DND-41 (cell line): ENCODE results near the gene TRERF1.

Experiments
- ATAC-seq: fragments of 200-7000 bp; cut with Tn5 transposase; 3 replicates; pipeline ENCODE4 v1.9.1; 2021; ENCODE audit warnings: low read depth; ENCODE audit not compliant: insufficient read depth
- DNase-seq: peaks from one replicate; pipeline ENCODE4 v3.0.0-alpha.2; 2020
- H2AFZ ChIP-seq: 2 replicates; pipeline ENCODE4 v1.6.0; 2012; ENCODE audit warnings: low read depth, low read length
- H3K27ac ChIP-seq: 2 replicates; pipeline ENCODE4 v1.5.1; 2012; ENCODE audit warnings: low read length, inconsistent platforms
- H3K27me3 ChIP-seq: fragments of 200-600 bp; sonication (generic); 2 replicates; pipeline ENCODE4 v1.6.0; 2012; ENCODE audit warnings: low read length, mild to moderate bottlenecking, inconsistent platforms; ENCODE audit not compliant: insufficient read depth, poor library complexity
- H3K36me3 ChIP-seq: 2 replicates; pipeline ENCODE4 v1.5.1; 2012; ENCODE audit warnings: low read length, inconsistent platforms; ENCODE audit not compliant: insufficient read depth
- H3K4me1 ChIP-seq: 2 replicates; pipeline ENCODE4 v1.5.1; 2012; ENCODE audit warnings: mild to moderate bottlenecking, low read length; ENCODE audit not compliant: insufficient read depth
- H3K4me2 ChIP-seq: 2 replicates; pipeline ENCODE4 v1.6.0; 2012; ENCODE audit warnings: mild to moderate bottlenecking, moderate library complexity, low read length, inconsistent platforms; ENCODE audit not compliant: insufficient read depth
- H3K4me3 ChIP-seq, 2 experiments: fragments of 200-600 bp in 1 of 2; shearing (Covaris generic) in 1 of 2; 2 replicates each; pipeline ENCODE4 v1.5.1; 2012 to 2016; ENCODE audit warnings: inconsistent platforms in 2 of 2, low read length in 2 of 2, mild to moderate bottlenecking in 2 of 2, low read depth in 1 of 2, moderate library complexity in 1 of 2
- H3K79me2 ChIP-seq: 2 replicates; pipeline ENCODE4 v1.6.0; 2012; ENCODE audit warnings: low read length, inconsistent platforms; ENCODE audit not compliant: insufficient read depth
- H3K9ac ChIP-seq: 2 replicates; pipeline ENCODE4 v1.6.0; 2012; ENCODE audit warnings: low read depth, mild to moderate bottlenecking, inconsistent platforms, low read length, moderate library complexity
- H3K9me3 ChIP-seq: 2 replicates; pipeline ENCODE4 v1.5.1; 2012; ENCODE audit warnings: low read length, moderate library complexity, mild to moderate bottlenecking, inconsistent platforms; ENCODE audit not compliant: insufficient read depth, severe bottlenecking
- H4K20me1 ChIP-seq: 2 replicates; pipeline ENCODE4 v1.6.0; 2012; ENCODE audit warnings: low read length; ENCODE audit not compliant: insufficient read depth
- EZH2 ChIP-seq: IDR thresholded peaks from 3 replicates; pipeline ENCODE4 v1.6.1; 2012; ENCODE audit warnings: borderline replicate concordance, low read depth, mild to moderate bottlenecking, moderate library complexity, low read length, inconsistent platforms; ENCODE audit not compliant: severe bottlenecking
- TF ChIP-seq, protein P1 (sequence below): IDR thresholded peaks from 2 replicates; pipeline ENCODE4 v1.5.1; 2012; ENCODE audit warnings: borderline replicate concordance, low read length, moderate library complexity, mild to moderate bottlenecking; ENCODE audit not compliant: poor library complexity, severe bottlenecking; ENCODE audit errors: extremely low read depth

The TRERF1 gene

GRCh38 chr6:42222448-42222847, 229.3 kb downstream of the TRERF1 start:
- ATAC-seq (no peak), DNase-seq (no peak)
- Histone ChIP-seq H3K4me2 (no peak overlapping the region), H2AFZ (no peak overlapping the region), H3K9me3 (no peaks in the 10 kb centered on the region), H3K79me2 (peaks cover 2% of the 10 kb centered on the region), H3K27me3 (no peaks in the 10 kb centered on the region), H3K9ac (no peak overlapping the region), H4K20me1 (no peaks in the 10 kb centered on the region), H3K27ac (no peak overlapping the region), H3K36me3 (no peaks in the 10 kb centered on the region), H3K4me1 (peaks cover 6% of the 10 kb centered on the region), H3K4me3 (no peak overlapping the region)
- TF ChIP-seq, protein P1, sequence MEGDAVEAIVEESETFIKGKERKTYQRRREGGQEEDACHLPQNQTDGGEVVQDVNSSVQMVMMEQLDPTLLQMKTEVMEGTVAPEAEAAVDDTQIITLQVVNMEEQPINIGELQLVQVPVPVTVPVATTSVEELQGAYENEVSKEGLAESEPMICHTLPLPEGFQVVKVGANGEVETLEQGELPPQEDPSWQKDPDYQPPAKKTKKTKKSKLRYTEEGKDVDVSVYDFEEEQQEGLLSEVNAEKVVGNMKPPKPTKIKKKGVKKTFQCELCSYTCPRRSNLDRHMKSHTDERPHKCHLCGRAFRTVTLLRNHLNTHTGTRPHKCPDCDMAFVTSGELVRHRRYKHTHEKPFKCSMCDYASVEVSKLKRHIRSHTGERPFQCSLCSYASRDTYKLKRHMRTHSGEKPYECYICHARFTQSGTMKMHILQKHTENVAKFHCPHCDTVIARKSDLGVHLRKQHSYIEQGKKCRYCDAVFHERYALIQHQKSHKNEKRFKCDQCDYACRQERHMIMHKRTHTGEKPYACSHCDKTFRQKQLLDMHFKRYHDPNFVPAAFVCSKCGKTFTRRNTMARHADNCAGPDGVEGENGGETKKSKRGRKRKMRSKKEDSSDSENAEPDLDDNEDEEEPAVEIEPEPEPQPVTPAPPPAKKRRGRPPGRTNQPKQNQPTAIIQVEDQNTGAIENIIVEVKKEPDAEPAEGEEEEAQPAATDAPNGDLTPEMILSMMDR = no peak
- TF ChIP-seq EZH2 = no peak

DNA sequence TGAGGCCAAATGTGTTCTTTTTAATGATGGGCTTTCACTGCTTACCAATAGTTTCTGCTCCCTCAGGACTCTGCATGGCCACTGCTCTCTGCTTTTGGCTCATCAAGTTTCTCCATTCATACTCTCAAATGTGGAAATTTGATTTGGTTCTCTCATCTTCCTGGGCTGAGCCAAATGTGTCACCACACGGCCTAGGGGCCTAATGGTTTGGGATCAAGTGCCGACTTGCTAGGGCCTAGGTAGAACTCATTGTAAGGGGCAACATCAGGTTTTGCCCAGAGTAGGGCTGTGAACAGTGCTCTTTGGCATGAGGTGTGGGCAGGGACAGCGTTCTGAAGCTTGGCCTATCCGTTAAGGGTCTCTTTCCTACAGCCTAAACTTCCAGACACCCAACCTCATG, 230.2 kb downstream of the TRERF1 start:
- Histone ChIP-seq H3K9me3 (no peaks in the 10 kb centered on the region), H3K4me2 (no peak overlapping the region), H3K9ac (no peak overlapping the region), H3K79me2 (peaks cover 11% of the 10 kb centered on the region), H4K20me1 (no peaks in the 10 kb centered on the region), H3K27me3 (no peaks in the 10 kb centered on the region), H3K36me3 (no peaks in the 10 kb centered on the region), H3K27ac (no peak overlapping the region), H2AFZ (peak overlapping the region; percentile 11; the same call in 1 of the 2 replicates), H3K4me1 (peaks cover 10% of the 10 kb centered on the region), H3K4me3 (no peak overlapping the region)
- TF ChIP-seq EZH2 = no peak
- TF ChIP-seq, protein P1 = no peak
- DNase-seq = no peak
- no peak for ATAC-seq

DNA sequence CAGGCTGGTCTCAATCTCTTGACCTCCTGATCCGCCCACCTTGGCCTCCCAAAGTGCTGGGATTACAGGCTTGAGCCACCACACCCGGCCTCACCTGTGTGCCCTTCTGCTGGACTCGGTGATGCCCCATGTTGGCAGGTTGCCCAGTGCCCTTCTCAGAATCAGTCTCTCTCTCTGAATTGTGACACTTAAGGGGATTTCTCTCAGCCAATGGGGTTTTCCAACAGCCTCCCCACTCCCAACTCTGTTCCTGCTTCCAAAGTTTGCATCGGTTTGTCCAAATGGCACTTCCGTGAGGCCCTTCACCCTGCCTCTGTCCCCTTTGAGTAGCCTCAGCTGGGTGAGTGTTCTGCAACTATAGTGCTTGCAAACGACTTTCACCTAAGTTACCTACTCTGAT, 230.9 kb downstream of the TRERF1 start:
- Histone ChIP-seq H3K4me1 (peaks cover 18% of the 10 kb centered on the region), H4K20me1 (no peaks in the 10 kb centered on the region), H3K27me3 (no peaks in the 10 kb centered on the region), H3K9me3 (no peaks in the 10 kb centered on the region), H3K27ac (no peak overlapping the region), H2AFZ (no peak overlapping the region), H3K4me2 (no peak overlapping the region), H3K36me3 (no peaks in the 10 kb centered on the region), H3K4me3 (no peak overlapping the region), H3K9ac (no peak overlapping the region), H3K79me2 (peaks cover 18% of the 10 kb centered on the region)
- DNase-seq (no peak), ATAC-seq (no peak)
- TF ChIP-seq, protein P1 = no peak
- no peak for TF ChIP-seq EZH2
